Astrocyte (in vitro differentiated cells and primary cell): Measurements from ENCODE around the gene RABEP1.

Experiments used
- EZH2 ChIP-seq: IDR thresholded peaks from 2 replicates; pipeline ENCODE4 v1.6.1; 2012; ENCODE audit warnings: mild to moderate bottlenecking, low read length, inconsistent platforms; ENCODE audit not compliant: insufficient read depth
- TF ChIP-seq, protein P1 (sequence below): IDR thresholded peaks from 2 replicates; pipeline ENCODE4 v1.5.1; 2011; ENCODE audit warnings: low read depth, mild to moderate bottlenecking, inconsistent platforms, low read length, moderate library complexity; ENCODE audit not compliant: insufficient read depth

DNA sequence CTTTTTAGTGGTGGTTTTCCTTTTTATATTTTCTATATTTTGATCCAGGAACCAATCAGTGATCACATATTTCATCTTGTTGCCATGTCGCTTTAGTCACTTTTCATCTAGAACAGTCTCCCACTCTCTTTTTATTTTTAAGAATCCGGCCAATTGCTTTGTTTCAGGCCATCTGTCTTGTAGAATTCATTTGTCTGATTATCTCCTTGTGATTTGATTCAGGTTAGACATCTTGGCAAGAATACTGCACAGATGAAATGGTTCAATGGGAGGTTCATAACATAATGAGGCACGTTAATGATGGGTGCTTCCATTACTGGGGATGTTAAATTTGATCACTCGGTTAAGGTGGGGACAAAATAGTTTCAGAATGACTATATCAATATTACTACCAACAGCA, 88.3 kb downstream of the RABEP1 start:
- TF ChIP-seq, protein P1, sequence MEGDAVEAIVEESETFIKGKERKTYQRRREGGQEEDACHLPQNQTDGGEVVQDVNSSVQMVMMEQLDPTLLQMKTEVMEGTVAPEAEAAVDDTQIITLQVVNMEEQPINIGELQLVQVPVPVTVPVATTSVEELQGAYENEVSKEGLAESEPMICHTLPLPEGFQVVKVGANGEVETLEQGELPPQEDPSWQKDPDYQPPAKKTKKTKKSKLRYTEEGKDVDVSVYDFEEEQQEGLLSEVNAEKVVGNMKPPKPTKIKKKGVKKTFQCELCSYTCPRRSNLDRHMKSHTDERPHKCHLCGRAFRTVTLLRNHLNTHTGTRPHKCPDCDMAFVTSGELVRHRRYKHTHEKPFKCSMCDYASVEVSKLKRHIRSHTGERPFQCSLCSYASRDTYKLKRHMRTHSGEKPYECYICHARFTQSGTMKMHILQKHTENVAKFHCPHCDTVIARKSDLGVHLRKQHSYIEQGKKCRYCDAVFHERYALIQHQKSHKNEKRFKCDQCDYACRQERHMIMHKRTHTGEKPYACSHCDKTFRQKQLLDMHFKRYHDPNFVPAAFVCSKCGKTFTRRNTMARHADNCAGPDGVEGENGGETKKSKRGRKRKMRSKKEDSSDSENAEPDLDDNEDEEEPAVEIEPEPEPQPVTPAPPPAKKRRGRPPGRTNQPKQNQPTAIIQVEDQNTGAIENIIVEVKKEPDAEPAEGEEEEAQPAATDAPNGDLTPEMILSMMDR, result no peak
- TF ChIP-seq EZH2, result no peak
